NCI-H2029 (cell line): ENCODE measurements around the gene ABCA7.

ENCODE experiments used
- DNase-seq: peaks from one replicate; lab custom pipeline; 2025; lab: John Stamatoyannopoulos, UW

Gene ABCA7

GRCh38 chr19:1004204-1004802, 35.6 kb upstream of the ABCA7 start:
- DNase-seq: no peak

- no peak for DNase-seq
These were observed 34.9 kb upstream of the ABCA7 start for GRCh38 chr19:1004803-1005664.

GRCh38 chr19:1006711-1007398, 33.1 kb upstream of the ABCA7 start:
- no peak for DNase-seq

GRCh38 chr19:1007399-1008251, 32.3 kb upstream of the ABCA7 start:
- DNase-seq: no peak

- DNase-seq: no peak
These were observed 31.5 kb upstream of the ABCA7 start for GRCh38 chr19:1008268-1009040.

- no peak for DNase-seq
These were observed 30.6 kb upstream of the ABCA7 start for GRCh38 chr19:1009041-1009980.

GRCh38 chr19:1009981-1010538, 29.8 kb upstream of the ABCA7 start:
- DNase-seq: no peak

- DNase-seq: no peak
These were observed 29.1 kb upstream of the ABCA7 start for GRCh38 chr19:1010586-1011510.

GRCh38 chr19:1011831-1012333, 28.0 kb upstream of the ABCA7 start:
- no peak for DNase-seq

- no peak for DNase-seq
These were observed 27.6 kb upstream of the ABCA7 start for GRCh38 chr19:1012334-1012733.

- DNase-seq: no peak
These were observed 26.7 kb upstream of the ABCA7 start for GRCh38 chr19:1013218-1013617.

GRCh38 chr19:1014161-1015060, 25.5 kb upstream of the ABCA7 start:
- no peak for DNase-seq

GRCh38 chr19:1015061-1015781, 24.7 kb upstream of the ABCA7 start:
- DNase-seq: no peak

- DNase-seq: no peak
These were observed 23.9 kb upstream of the ABCA7 start for GRCh38 chr19:1015782-1016646.

- no peak for DNase-seq
These were observed 23.2 kb upstream of the ABCA7 start for GRCh38 chr19:1016647-1017114.
